Hypothalamus (tissue), 51 donors: ENCODE measurements around the gene PSAP.
"Not testable (repeated sequence)": the region's sequence is repeated elsewhere in the genome, so short reads cannot be mapped to it uniquely, and the experiment has no call there.

Experiments used
- DNase-seq, 51 donors: peaks; one replicate each; lab custom pipeline; 2025; lab: John Stamatoyannopoulos, UW

Gene PSAP

DNA sequence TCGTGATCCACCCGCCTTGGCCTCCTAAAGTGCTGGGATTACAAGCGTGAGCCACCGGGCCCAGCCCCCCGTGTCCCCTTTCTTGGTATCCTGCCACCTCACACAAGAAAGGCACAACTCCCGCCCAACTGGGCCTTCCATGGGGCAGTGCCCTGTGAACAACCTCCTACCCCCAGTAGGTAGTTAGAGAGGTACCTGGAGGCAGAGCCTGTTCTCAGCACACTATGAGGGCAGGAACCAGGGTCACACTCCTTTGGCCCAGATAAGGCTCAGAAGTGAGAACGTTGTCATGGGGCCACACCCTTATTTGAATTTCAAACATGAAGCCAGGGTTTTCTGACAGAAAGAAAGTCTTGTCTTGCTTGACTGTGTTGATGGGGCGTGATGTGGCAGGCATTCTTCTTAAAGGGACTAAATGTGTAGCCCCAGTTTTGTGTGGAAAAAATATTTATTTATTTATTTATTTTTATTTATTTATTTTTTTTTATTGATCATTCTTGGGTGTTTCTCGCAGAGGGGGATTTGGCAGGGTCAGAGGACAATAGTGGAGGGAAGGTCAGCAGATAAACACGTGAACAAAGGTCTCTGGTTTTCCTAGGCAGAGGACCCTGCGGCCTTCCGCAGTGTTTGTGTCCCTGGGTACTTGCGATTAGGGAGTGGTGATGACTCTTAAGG is 23.8 kb upstream of the PSAP start:
- DNase-seq: not testable (repeated sequence)

DNA sequence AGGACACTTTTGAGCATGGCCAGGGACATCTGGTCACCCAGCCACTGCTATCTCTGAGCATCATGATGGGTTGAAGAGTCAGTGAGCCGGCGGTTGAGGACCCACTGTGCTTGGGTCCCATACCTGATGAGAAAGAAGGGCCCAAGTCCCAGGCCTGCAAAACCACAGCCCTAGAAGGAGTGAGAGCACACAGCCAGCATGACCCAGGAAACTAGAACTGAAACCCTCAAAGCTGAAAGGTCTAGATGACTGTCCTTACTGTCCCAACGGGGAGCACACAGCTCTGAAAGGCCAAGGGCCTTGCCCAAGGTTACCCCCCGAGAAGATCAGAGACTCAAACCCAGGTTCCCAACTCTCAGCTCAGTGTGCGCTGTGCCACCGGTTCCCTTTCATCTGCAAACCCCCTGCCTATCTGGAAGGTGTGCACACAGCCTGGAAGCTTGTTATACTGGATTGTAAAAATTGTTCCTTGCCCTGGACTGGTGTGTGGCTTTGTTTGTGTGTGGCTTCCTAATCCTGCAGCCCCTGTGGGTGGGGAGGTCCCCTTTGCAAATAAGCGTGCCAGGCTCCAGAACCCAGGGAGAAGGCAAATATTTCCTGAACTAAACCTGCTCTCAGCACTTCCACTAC is 22.6 kb upstream of the PSAP start:
- no peak for DNase-seq

GRCh38 chr10:71869601-71870000 is 18.6 kb upstream of the PSAP start:
- not testable (repeated sequence) for DNase-seq

DNA sequence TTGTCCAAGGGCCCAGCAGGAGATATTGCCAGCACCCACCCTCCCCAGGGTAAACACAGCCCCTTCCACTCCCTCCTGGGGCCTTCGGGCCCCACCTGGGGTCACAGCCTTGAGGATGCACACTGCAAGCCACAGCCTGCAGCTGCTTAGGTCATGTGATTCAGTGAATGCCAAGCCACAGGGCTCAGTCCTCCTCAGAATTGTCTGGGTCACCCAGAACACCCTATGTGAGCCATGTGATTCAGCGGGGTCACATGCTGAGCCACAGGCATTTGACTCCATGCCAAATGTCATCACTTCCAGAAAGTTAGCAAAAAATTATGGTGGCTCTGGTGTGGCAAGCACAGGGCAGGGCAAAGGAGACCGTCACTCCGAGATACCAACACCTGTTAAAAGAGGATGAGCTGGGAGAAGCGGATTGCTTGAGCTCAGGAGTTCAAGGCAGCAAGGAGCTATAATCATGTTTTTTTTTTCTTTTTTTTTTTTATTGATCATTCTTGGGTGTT is 17.2 kb upstream of the PSAP start:
- peak in 5 of 51 donors; percentile 10 to 41 (median 25) for DNase-seq

GRCh38 chr10:71865561-71866041 is 14.6 kb upstream of the PSAP start:
- DNase-seq: no peak

GRCh38 chr10:71864911-71865361 is 13.9 kb upstream of the PSAP start:
- DNase-seq: no peak

DNA sequence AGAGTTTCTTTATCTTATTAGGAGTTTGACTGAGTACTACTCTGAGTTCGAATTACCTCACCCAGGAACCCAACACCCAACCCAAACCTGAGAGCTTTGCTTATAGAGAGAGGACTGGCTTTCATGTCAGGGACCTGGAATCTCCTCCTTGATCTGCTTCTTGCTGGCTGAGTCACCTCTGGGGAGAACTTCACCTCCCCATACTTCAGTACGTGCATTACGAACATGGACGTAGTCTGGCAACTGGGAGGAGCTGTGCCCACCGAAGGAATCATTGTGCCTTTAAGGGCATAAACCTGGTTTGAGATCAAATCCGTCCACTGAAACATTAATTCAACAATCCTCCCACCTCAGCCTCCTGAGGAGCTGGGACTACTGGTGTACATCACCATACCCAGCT is 12.2 kb upstream of the PSAP start:
- no peak for DNase-seq

GRCh38 chr10:71860243-71861029 is 9.4 kb upstream of the PSAP start:
- peak; percentile 56 to 97 (median 91) for DNase-seq

- peak in 3 of 51 donors; percentile 18 to 42 (median 21) for DNase-seq
These were observed 7.2 kb upstream of the PSAP start for GRCh38 chr10:71857934-71858890.

DNA sequence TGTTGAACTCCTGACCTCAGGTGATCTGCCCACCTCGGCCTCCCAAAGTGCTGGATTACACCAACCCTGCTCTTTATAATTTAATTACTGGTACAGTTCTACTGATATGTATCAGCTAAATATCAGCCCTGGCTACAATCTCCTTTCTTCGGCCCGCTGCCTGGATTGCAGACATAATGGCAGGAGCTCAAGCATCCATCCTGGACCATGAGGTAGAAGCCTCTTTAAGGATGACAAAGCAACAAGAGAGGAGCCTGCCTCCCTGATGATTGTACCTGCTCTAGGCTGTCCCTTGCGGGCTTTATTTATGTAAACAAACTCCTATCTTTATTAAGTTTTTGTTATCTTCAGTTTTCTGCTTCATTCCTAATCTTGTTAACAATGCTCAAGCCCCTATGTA is 5.6 kb upstream of the PSAP start:
- no peak for DNase-seq

DNA sequence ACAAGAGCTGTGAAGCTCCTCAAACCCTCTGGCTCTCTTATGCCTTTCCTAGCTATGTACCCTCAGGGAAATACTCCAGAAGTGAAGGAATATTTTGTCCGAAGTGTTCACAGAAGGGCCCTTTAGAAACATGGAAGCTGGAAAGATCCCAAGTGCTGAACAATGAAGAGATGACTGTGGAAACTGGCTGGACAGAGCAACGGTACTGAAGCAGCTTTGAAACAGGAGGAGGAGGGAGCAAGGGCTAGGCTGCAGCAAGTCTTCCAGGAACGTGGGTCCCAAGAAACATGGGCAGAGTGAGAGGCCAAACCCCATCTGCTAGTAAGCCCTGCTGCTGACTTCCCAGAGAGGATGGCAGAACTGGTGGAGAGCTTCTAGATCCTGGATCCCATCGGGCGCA is 3.0 kb upstream of the PSAP start:
- peak in 12 of 51 donors; percentile 18 to 64 (median 36) for DNase-seq

GRCh38 chr10:71852355-71852937 is 1.4 kb upstream of the PSAP start:
- DNase-seq: peak in 17 of 51 donors; percentile 17 to 46 (median 31)

- not testable (repeated sequence) for DNase-seq
These were observed 529 bp upstream of the PSAP start for GRCh38 chr10:71851465-71852095.

- DNase-seq: no peak
These were observed 869 bp downstream of the PSAP start for GRCh38 chr10:71850021-71850742.

DNA sequence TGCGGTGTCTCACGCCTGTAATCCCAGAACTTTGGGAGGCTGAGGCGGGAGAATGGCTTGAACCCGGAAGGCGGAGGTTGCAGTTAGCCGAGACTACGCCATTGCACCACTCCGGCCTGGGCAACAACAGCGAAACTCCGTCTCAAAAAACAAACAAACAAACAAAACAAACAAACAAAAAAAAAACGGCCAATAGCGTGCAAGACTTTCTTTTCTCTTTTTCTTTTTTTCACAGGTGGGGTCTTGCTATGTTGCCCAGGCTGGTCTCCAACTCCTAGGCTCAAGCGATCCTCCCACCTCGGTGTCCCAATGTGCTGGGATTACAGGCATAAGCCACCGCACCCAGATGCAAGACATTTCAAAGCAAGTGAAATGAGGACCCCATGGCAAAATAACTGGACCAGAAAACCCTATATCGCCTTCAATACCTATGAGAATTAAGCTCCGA is 1.6 kb downstream of the PSAP start:
- no peak for DNase-seq

DNA sequence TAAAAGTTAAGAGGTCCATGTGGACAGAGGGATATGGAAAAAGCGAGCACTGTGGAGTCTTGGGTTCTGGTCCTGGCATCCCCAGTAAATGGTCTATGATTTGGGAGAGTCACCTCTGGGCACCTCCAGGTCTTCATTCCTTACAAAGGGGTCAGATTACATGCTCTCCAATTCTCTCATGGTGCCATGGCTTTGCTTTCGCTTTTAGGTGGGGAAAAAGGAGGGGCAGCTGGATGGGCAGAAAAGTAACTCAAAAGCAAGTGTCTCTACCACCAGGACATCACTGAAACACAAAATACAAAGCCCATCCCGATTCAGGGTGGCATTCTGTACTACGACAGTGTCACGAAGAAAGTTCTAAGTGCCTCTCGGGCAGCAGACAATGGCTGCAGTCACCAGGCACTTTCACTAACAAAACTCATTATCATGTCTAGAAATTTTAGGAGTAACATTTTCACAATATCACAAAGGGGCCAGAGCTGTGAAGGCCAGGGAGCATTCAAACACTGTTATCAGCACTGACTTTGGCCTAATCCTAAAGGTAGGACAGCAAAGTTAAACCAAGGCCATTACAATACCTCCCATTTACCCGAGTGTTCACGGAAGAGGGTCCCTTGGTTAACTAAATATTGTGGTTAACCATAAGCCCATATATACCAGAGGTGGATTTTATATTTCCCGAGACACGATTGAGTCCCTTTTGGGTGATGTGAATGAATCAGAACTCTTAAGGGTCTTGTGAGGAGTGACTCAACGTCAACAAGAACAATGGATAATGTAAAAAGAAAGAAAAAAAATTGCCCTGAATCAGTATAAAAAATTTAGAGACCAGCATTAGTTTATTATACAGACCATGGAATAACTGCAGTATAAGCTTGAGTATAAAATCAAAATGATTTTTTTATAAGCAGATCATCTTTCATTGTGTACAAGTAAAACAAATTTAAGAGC is 2.5 kb downstream of the PSAP start:
- DNase-seq: no peak

- no peak for DNase-seq
These were observed 3.6 kb downstream of the PSAP start for GRCh38 chr10:71847418-71847817.
